ENCODE data around the gene KCNH5.

DNA sequence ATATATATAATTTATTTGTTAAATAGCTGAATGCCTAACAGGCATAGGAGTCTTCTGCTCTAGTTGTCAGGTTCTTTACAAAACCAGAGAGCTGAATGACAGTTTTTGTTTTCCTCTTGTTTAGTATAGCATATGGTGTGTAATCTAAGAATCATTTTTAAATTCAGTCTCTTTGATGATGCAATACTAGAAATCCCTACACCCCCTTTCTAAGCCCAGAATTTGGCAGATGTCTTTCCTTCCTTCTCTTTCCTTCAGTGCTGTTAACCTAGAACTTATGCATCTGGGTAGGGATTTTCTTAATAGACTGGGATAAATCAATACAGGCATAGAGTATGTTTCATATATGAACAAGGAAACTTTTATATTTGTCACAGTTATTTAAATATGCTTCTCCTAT is 198.1 kb downstream of the KCNH5 start:
- TF ChIP-seq, protein P1, sequence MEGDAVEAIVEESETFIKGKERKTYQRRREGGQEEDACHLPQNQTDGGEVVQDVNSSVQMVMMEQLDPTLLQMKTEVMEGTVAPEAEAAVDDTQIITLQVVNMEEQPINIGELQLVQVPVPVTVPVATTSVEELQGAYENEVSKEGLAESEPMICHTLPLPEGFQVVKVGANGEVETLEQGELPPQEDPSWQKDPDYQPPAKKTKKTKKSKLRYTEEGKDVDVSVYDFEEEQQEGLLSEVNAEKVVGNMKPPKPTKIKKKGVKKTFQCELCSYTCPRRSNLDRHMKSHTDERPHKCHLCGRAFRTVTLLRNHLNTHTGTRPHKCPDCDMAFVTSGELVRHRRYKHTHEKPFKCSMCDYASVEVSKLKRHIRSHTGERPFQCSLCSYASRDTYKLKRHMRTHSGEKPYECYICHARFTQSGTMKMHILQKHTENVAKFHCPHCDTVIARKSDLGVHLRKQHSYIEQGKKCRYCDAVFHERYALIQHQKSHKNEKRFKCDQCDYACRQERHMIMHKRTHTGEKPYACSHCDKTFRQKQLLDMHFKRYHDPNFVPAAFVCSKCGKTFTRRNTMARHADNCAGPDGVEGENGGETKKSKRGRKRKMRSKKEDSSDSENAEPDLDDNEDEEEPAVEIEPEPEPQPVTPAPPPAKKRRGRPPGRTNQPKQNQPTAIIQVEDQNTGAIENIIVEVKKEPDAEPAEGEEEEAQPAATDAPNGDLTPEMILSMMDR (IDR thresholded peaks at IDR 0.05; ENCODE audit: low read length): no peak
- TF ChIP-seq EZH2 (optimal IDR thresholded peaks at IDR 0.05; ENCODE audit: low read depth, low read length): no peak

Data from MM.1S (cell line).